NT2/D1 (cell line): ENCODE data around the gene PPP1R18.

Experiments used
- SUZ12 ChIP-seq: IDR thresholded peaks from 2 replicates; pipeline ENCODE4 v1.6.1; 2011; ENCODE audit not compliant: insufficient read length, insufficient read depth; ENCODE audit errors: extremely low read depth
- ZNF274 ChIP-seq: IDR thresholded peaks from 2 replicates; pipeline ENCODE4 v1.6.1; 2011; ENCODE audit warnings: mild to moderate bottlenecking, low read depth, low read length

DNA sequence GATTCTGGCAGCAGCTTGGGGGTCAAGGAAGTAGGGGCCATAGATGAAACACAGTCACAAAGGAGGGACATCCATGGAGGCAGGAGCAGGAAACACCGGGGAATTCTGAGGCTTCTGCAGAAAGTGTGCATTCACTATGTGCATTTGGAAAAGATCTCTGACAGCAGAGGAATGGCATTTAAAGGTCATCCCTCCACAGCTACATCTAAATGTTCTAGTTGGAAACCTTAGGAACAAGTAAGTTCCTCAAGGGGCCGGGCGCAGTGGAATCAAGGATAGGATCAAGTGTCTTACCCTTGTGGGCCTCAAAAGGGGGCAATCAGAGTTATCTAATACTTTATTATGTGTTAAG, 30.7 kb downstream of the PPP1R18 start:
- TF ChIP-seq ZNF274 (no peak), SUZ12 (no peak)
